ENCODE results near the gene P2RY4.
"Not testable (repeated sequence)": the region's sequence is repeated elsewhere in the genome, so short reads cannot be mapped to it uniquely, and the experiment has no call there.

The P2RY4 gene

GRCh38 chrX:70241501-70241900 lies 18.5 kb downstream of the P2RY4 start:
- DNase-seq: no peak

GRCh38 chrX:70240751-70241150 lies 19.3 kb downstream of the P2RY4 start:
- no peak for DNase-seq

- no peak for DNase-seq
Measured at GRCh38 chrX:70234355-70234754, 25.6 kb downstream of the P2RY4 start, which contains the start of gene AWAT1. Gene AWAT1 (plus strand): TSS chrX:70234655. CDS start chrX:70234696, 41 bp downstream.

DNA sequence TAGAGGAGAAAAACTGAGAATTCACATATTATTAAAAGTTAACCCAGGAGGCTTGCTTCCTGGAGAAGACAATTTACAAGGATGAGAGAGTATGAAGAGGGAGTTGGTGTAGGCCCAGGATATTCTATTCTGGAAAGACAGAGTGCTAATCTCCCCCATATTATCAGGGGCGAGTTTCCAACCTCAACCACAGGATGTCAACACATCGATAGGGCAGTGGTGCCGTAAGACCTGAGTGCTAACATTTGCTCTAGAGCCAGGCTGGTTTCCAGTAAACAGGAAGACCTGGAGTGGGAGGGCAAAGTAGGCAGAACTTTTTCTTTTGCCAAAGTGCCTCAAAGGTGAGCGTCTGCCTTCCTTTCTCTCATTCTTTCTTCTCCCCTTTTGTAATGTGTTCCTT lies 28.3 kb downstream of the P2RY4 start:
- no peak for DNase-seq

- no peak for DNase-seq
Measured at GRCh38 chrX:70226687-70227086, 33.3 kb downstream of the P2RY4 start.

- DNase-seq: no peak
Measured at GRCh38 chrX:70226048-70226447, 34.0 kb downstream of the P2RY4 start.

DNA sequence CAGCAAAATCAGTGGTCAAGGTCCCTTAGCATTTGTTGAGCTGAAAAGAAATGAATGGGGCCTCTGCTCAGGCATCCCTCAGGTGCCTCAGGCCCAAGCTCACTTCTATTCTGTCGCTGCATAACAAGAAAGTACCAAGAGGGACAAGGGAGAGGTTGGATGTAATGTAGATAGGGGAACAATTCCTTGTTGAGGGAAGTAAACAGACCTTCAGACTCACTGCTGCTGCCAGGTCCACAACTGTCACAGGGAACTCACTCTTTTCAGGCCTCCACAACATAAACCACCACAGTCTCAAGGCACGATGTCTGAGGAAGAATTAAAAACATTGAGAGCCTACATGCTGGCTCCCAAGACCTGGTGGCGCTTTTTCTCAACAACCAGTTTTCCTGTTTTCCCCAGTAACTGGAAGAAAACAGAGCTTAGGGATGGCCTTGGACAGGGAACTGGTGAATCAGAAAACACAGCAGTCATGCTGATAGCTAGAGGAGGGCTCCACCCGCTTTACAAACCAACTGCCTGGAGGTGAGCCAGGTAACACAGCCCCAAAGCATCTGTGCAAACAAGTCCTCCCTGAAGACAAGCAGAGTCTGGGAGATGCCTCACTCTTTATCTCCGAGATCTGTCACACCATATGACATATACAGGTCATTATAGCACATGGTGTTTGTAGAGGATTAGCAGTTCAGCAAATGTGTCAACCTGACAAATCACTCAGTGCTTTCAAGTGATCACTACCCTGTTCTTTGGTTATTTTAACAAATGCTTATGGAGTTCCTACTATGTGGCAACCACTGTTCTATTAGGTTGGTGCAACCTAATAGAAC lies 39.9 kb downstream of the P2RY4 start:
- DNase-seq: no peak

GRCh38 chrX:70209570-70209969 lies 50.4 kb downstream of the P2RY4 start:
- DNase-seq: not testable (repeated sequence)

DNA sequence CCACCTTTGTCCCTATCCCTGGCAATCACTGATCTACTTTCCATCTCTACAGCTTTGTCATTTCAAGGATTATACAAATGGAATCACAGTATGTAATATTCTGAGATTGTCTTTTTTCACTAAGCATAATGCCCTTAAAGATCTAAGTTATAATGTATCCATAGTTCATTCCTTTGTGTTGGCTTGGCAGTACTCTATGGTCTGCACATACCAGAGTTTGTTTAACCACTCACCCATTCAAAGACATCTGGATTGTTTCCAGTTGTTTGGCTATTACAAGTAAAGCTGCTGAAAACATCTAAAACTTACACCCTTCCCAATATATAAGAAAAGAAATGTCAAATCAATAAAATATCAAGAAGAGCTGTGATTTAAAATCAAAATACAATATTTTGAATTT lies 51.5 kb downstream of the P2RY4 start:
- no peak for DNase-seq

All from femur (tissue), 1 donor.